NCI-H1694 (cell line): Measurements from ENCODE around the gene SLC26A6.
A peak's percentile ranks its signal among the peaks of the same experiment; 100 is the strongest.

Source experiments
- DNase-seq: peaks from one replicate; lab custom pipeline; 2025; lab: John Stamatoyannopoulos, UW

Gene SLC26A6

GRCh38 chr3:48635222-48636021 is at the start of gene SLC26A6:
SLC26A6 (minus strand) TSS chr3:48635461; CDS start chr3:48635393, 68 bp downstream.
- DNase-seq: peak; percentile 61

- DNase-seq: no peak
Measured at GRCh38 chr3:48684480-48685143, 49.4 kb upstream of the SLC26A6 start.

GRCh38 chr3:48684054-48684349 is 48.7 kb upstream of the SLC26A6 start:
- no peak for DNase-seq

- DNase-seq: no peak
Measured at GRCh38 chr3:48682786-48683185, 47.5 kb upstream of the SLC26A6 start.

- no peak for DNase-seq
Measured at GRCh38 chr3:48681974-48682610, 46.8 kb upstream of the SLC26A6 start.

GRCh38 chr3:48681541-48681880 is 46.2 kb upstream of the SLC26A6 start:
- DNase-seq: no peak

- DNase-seq: no peak
Measured at GRCh38 chr3:48680811-48681540, 45.7 kb upstream of the SLC26A6 start.

- no peak for DNase-seq
Measured at GRCh38 chr3:48679411-48680391, 44.4 kb upstream of the SLC26A6 start.

- DNase-seq: no peak
Measured at GRCh38 chr3:48678566-48679380, 43.5 kb upstream of the SLC26A6 start.

GRCh38 chr3:48678056-48678455 is 42.8 kb upstream of the SLC26A6 start:
- DNase-seq: no peak

GRCh38 chr3:48674505-48674904 is 39.2 kb upstream of the SLC26A6 start:
- no peak for DNase-seq

- no peak for DNase-seq
Measured at GRCh38 chr3:48672522-48672921, 37.3 kb upstream of the SLC26A6 start.

- DNase-seq: no peak
Measured at GRCh38 chr3:48664929-48665328, 29.7 kb upstream of the SLC26A6 start.

GRCh38 chr3:48664313-48664644 is 29.0 kb upstream of the SLC26A6 start:
- DNase-seq: no peak

GRCh38 chr3:48663489-48664312 is 28.4 kb upstream of the SLC26A6 start:
- DNase-seq: peak; percentile 78

GRCh38 chr3:48662753-48663488 is 27.7 kb upstream of the SLC26A6 start, which contains the start of gene CELSR3:
CELSR3 (minus strand) TSS chr3:48662886; CDS start chr3:48662634, 252 bp downstream.
- peak; percentile 55 for DNase-seq

- no peak for DNase-seq
Measured at GRCh38 chr3:48662145-48662752, 27.0 kb upstream of the SLC26A6 start.

GRCh38 chr3:48661501-48662144 is 26.4 kb upstream of the SLC26A6 start:
- DNase-seq: no peak
